HG03558 (cell line): ENCODE measurements around the gene CMTM5.
"Not testable (repeated sequence)": the region's sequence is repeated elsewhere in the genome, so short reads cannot be mapped to it uniquely, and the experiment has no call there.

Source experiments
- ATAC-seq: cut with Tn5 transposase; IDR thresholded peaks from one replicate; pipeline ENCODE4 v1.9.1; 2021; ENCODE audit warnings: moderate number of reproducible peaks; ENCODE audit not compliant: unreplicated experiment; ENCODE audit errors: extremely low read depth

CMTM5 gene

GRCh38 chr14:23409966-23410635 is 33.3 kb downstream of the CMTM5 start:
- ATAC-seq: no peak

- ATAC-seq: no peak
These were observed 35.0 kb downstream of the CMTM5 start for GRCh38 chr14:23411563-23412525.

DNA sequence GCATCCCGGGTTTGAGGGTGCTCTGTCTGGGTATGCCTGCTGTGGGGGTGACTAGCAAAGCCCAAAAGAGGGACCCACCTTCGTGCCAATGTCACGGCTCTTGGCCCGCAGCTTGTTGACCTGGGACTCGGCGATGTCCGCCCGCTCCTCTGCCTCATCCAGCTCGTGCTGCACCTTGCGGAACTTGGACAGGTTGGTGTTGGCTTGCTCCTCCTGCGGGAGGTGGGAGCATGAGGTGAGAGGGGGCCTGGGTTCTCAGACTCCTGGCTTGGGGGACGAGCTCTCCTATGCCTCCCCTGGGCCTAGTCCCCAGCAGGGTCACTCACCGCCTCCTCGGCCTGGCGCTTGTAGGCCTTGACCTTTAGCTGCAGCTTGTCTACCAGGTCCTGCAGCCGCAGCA is 36.8 kb downstream of the CMTM5 start:
- no peak for ATAC-seq

- no peak for ATAC-seq
These were observed 37.4 kb downstream of the CMTM5 start for GRCh38 chr14:23414254-23414653.

GRCh38 chr14:23414906-23415820 is 38.3 kb downstream of the CMTM5 start:
- ATAC-seq: no peak

- no peak for ATAC-seq
These were observed 39.3 kb downstream of the CMTM5 start for GRCh38 chr14:23415821-23416778.

- ATAC-seq: no peak
These were observed 40.0 kb downstream of the CMTM5 start for GRCh38 chr14:23416801-23417200.

DNA sequence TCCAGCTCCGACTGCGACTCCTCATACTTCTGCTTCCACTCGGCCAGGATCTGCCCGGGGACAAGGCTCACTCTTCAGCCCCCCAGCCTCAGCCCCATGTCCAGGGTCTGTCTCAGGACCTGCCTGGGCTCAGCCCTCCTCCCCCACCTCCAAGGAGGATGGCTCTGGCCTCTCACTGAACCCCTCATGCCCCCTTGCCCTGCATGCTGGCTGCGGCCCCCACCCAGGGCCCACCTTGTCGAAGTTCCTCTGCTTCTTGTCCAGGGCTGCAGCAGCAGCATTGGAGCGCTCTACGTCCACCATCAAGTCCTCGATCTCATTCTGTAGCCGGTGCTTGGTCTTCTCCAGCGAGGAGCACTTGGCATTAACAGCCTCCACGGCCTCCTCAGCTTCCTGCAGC is 40.4 kb downstream of the CMTM5 start:
- not testable (repeated sequence) for ATAC-seq

- ATAC-seq: no peak
These were observed 41.2 kb downstream of the CMTM5 start for GRCh38 chr14:23418021-23418420.

GRCh38 chr14:23419646-23420045 is 42.8 kb downstream of the CMTM5 start:
- ATAC-seq: not testable (repeated sequence)

GRCh38 chr14:23421594-23421993 is 44.7 kb downstream of the CMTM5 start:
- ATAC-seq: no peak

GRCh38 chr14:23423657-23424056 is 46.8 kb downstream of the CMTM5 start:
- ATAC-seq: no peak

GRCh38 chr14:23425169-23425568 is 48.3 kb downstream of the CMTM5 start:
- ATAC-seq: no peak

DNA sequence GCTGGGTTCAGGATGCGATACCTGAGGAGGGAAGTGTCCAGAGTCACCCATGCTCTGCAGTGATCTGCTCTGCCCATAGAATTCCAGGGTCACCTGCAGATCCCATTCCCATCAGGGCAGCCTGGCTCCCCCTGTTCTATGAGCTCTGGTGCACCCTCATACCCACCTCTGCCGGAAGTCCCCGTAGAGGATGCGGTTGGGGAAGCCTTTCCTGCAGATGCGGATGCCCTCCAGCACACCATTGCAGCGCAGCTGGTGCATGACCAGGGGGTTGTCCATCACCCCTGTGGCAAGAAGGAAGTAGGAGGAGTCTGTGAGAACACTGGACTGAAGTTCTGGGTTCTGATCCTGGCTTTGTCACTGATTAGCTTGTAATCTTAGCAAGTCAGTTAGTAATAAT is 49.0 kb downstream of the CMTM5 start:
- ATAC-seq: not testable (repeated sequence)

GRCh38 chr14:23428686-23429495 is 52.0 kb downstream of the CMTM5 start:
- no peak for ATAC-seq
